AG04449 (cell line): ENCODE measurements around the gene CLEC10A.

Experiments used
- CTCF ChIA-PET: fragments of 350-600 bp; formaldehyde crosslinking; extraction: SDS; loops from one replicate; lab custom pipeline; 2021; ENCODE audit warnings: antibody characterized with exemption; lab: Yijun Ruan, JAX
- POLR2A ChIA-PET: fragments of 400-600, 350-600 bp; formaldehyde crosslinking; extraction: SDS; loops from one replicate; lab custom pipeline; 2020; ENCODE audit warnings: antibody characterized with exemption, inconsistent platforms; lab: Yijun Ruan, JAX
- DNase-seq: peaks from one replicate; pipeline ENCODE4 v3.0.0-alpha.2; 2010; ENCODE audit warnings: low read depth, low spot score
- H3K4me3 ChIP-seq: 2 replicates; pipeline ENCODE4 v1.5.1; 2011; ENCODE audit warnings: low read depth, mild to moderate bottlenecking, control low read depth, low read length
- CTCF ChIP-seq: IDR thresholded peaks from one replicate; pipeline ENCODE4 v1.5.1; 2011; ENCODE audit warnings: mild to moderate bottlenecking, moderate library complexity, low read length, control low read depth, inconsistent platforms; ENCODE audit not compliant: insufficient read depth; ENCODE audit errors: missing control alignments

CLEC10A gene

GRCh38 chr17:7042501-7043181 is 37.4 kb downstream of the CLEC10A start:
- peak overlapping the region; percentile 3 for H3K4me3 ChIP-seq
- POLR2A ChIA-PET, result no interaction called here
- no peak for DNase-seq
- TF ChIP-seq CTCF, result no peak
- CTCF ChIA-PET, result interaction anchor here (1.0 to 12.6 kb wide), 9 partner anchors 9 to 254 kb away, joined by 3 to 156 read pairs (median 7); partner anchors contain the start of gene ASGR1

- TF ChIP-seq CTCF, result no peak
- no peak for DNase-seq
- ChIA-PET CTCF (interaction anchor here (1.0 to 3.9 kb wide), 8 partner anchors 10 to 255 kb away, joined by 3 to 22 read pairs (median 6); no protein-coding TSS in a partner anchor), POLR2A (interaction anchor here (0.7 kb wide), 1 partner anchor 13 kb away, joined by 4 read pairs; no protein-coding TSS in a partner anchor)
- no peak overlapping the region; the same call in 1 of the 2 replicates for H3K4me3 ChIP-seq
These were observed 38.2 kb downstream of the CLEC10A start for GRCh38 chr17:7041607-7042500.

GRCh38 chr17:7039832-7040231 is 40.2 kb downstream of the CLEC10A start:
- no peak for TF ChIP-seq CTCF
- H3K4me3 ChIP-seq, result no peak overlapping the region
- POLR2A ChIA-PET, result no interaction called here
- CTCF ChIA-PET, result interaction anchor here (3.9 kb wide), 1 partner anchor 12 kb away, joined by 22 read pairs; no protein-coding TSS in a partner anchor
- no peak for DNase-seq

GRCh38 chr17:7038025-7038862 is 41.8 kb downstream of the CLEC10A start:
- ChIA-PET POLR2A (no interaction called here), CTCF (interaction anchor here (0.6 to 2.1 kb wide), 8 partner anchors 8 to 139 kb away, joined by 3 to 14 read pairs (median 4); no protein-coding TSS in a partner anchor)
- H3K4me3 ChIP-seq, result no peak overlapping the region
- DNase-seq, result no peak
- TF ChIP-seq CTCF, result no peak

GRCh38 chr17:7035591-7036368 is 44.3 kb downstream of the CLEC10A start, which contains the start of gene SLC16A13:
SLC16A13 (plus strand) TSS chr17:7036015; CDS start chr17:7036383, 368 bp downstream.
- DNase-seq, result peak; percentile 66
- ChIA-PET CTCF (interaction anchor here (0.6 to 1.7 kb wide), 9 partner anchors 9 to 289 kb away, joined by 3 to 17 read pairs (median 3); partner anchors contain the start of gene BCL6B), POLR2A (interaction anchor here (0.8 to 1.3 kb wide), 3 partner anchors 10 to 202 kb away, joined by 3 to 5 read pairs (median 4); no protein-coding TSS in a partner anchor)
- TF ChIP-seq CTCF, result no peak
- H3K4me3 ChIP-seq, result peak within 1 kb of the TSS; percentile 80
